Progenitor cell of endocrine pancreas (in vitro differentiated cells): ENCODE results near the gene MRPL28. TPM values are rescaled to one million over a fixed set of nuclear protein-coding genes. Genes with fewer than 3 reads are reported as not detected.
A peak's percentile ranks its signal among the peaks of the same experiment; 100 is the strongest.

Experiments used
- DNase-seq: peaks from one replicate; pipeline ENCODE4 v3.0.0; 2021; ENCODE audit warnings: low spot score; ENCODE audit not compliant: unreplicated experiment
- H3K27ac Mint-ChIP-seq: 2 replicates; pipeline ENCODE4 v1.8.0; 2021; ENCODE audit warnings: mild to moderate bottlenecking, moderate library complexity, mixed read lengths
- H3K27me3 Mint-ChIP-seq: 2 replicates; pipeline ENCODE4 v1.8.0; 2021; ENCODE audit warnings: mixed read lengths
- H3K36me3 Mint-ChIP-seq: 2 replicates; pipeline ENCODE4 v1.8.0; 2022; ENCODE audit warnings: mixed read lengths; ENCODE audit not compliant: insufficient read depth
- H3K4me1 Mint-ChIP-seq: 2 replicates; pipeline ENCODE4 v1.8.0; 2021; ENCODE audit warnings: low read depth, mixed read lengths
- H3K4me3 Mint-ChIP-seq: 2 replicates; pipeline ENCODE4 v1.8.0; 2021; ENCODE audit warnings: low read depth, mild to moderate bottlenecking, moderate library complexity, mixed read lengths
- H3K9me3 Mint-ChIP-seq: 2 replicates; pipeline ENCODE4 v1.8.0; 2021; ENCODE audit warnings: low read depth, mixed read lengths
- CTCF ChIP-seq: fragments of 200-600 bp; sonication (generic); IDR thresholded peaks from one replicate; pipeline ENCODE4 v1.5.0; 2021; ENCODE audit warnings: antibody characterized with exemption, mild to moderate bottlenecking; ENCODE audit not compliant: unreplicated experiment
- total RNA-seq: library from RNA; stranded (reverse); gene quantifications from 2 replicates; pipeline ENCODE4 v1.2.1, GENCODE V29; 2021

Gene MRPL28
- total RNA-seq, 1 donor from 2014 or later: 82.7 TPM

GRCh38 chr16:354291-354881, 16.0 kb downstream of the MRPL28 start:
- Mint-ChIP-seq H3K4me3 (no peak overlapping the region), H3K36me3 (peaks cover 1% of the 10 kb centered on the region), H3K27me3 (no peaks in the 10 kb centered on the region), H3K9me3 (no peaks in the 10 kb centered on the region), H3K27ac (no peak overlapping the region), H3K4me1 (no peaks in the 10 kb centered on the region)
- DNase-seq: no peak
- no peak for TF ChIP-seq CTCF

GRCh38 chr16:353404-354290, 16.7 kb downstream of the MRPL28 start:
- no peak for DNase-seq
- peaks cover 1% of the 10 kb centered on the region for H3K36me3 Mint-ChIP-seq
- H3K27me3 Mint-ChIP-seq: no peaks in the 10 kb centered on the region
- no peak overlapping the region for H3K27ac Mint-ChIP-seq
- no peaks in the 10 kb centered on the region for H3K4me1 Mint-ChIP-seq
- H3K4me3 Mint-ChIP-seq: no peak overlapping the region
- no peaks in the 10 kb centered on the region for H3K9me3 Mint-ChIP-seq
- no peak for TF ChIP-seq CTCF

- no peaks in the 10 kb centered on the region for H3K27me3 Mint-ChIP-seq
- peak within 1 kb of the TSS; percentile 83 for H3K4me3 Mint-ChIP-seq
- H3K27ac Mint-ChIP-seq: peak within 1 kb of the TSS; percentile 92
- H3K4me1 Mint-ChIP-seq: no peaks in the 10 kb centered on the region
- TF ChIP-seq CTCF: peak; percentile 62
- H3K36me3 Mint-ChIP-seq: peaks cover 1% of the 10 kb centered on the region
- DNase-seq: peak; percentile 100
- no peaks in the 10 kb centered on the region for H3K9me3 Mint-ChIP-seq
These were observed 17.6 kb downstream of the MRPL28 start, which contains the start of gene AXIN1 for GRCh38 chr16:352547-353403. AXIN1 (minus strand) TSS chr16:352723; CDS start chr16:347025, 5,698 bp downstream.

- no peak for TF ChIP-seq CTCF
- peak overlapping the region; percentile 83 for H3K4me3 Mint-ChIP-seq
- no peak for DNase-seq
- no peaks in the 10 kb centered on the region for H3K4me1 Mint-ChIP-seq
- peak overlapping the region; percentile 92 for H3K27ac Mint-ChIP-seq
- peaks cover 4% of the 10 kb centered on the region for H3K36me3 Mint-ChIP-seq
- no peaks in the 10 kb centered on the region for H3K9me3 Mint-ChIP-seq
- no peaks in the 10 kb centered on the region for H3K27me3 Mint-ChIP-seq
These were observed 18.4 kb downstream of the MRPL28 start for GRCh38 chr16:351804-352520.
